ENCODE results near the gene ADCY10.

The ADCY10 gene

GRCh38 chr1:167763525-167764220 is 150.3 kb downstream of the ADCY10 start:
- FAIRE-seq: no peak
- TF ChIP-seq TAF1 (IDR thresholded peaks at IDR 0.05; ENCODE audit: borderline replicate concordance, low read depth, low read length) (no peak), POLR2A (IDR thresholded peaks at IDR 0.05; ENCODE audit: low read depth, low read length) (no peak), POLR2AphosphoS5 (IDR thresholded peaks at IDR 0.05; ENCODE audit: low read depth, low read length) (no peak)
- DNase-seq (ENCODE audit: insufficient read length): no peak

- no peak for TF ChIP-seq POLR2AphosphoS5 (IDR thresholded peaks at IDR 0.05; ENCODE audit: low read depth, low read length)
- TF ChIP-seq TAF1 (IDR thresholded peaks at IDR 0.05; ENCODE audit: borderline replicate concordance, low read depth, low read length): no peak
- TF ChIP-seq POLR2A (IDR thresholded peaks at IDR 0.05; ENCODE audit: low read depth, low read length): no peak
- DNase-seq (ENCODE audit: insufficient read length): no peak
- FAIRE-seq: no peak
Measured at GRCh38 chr1:167762061-167762746, 151.7 kb downstream of the ADCY10 start.

GRCh38 chr1:167761400-167761799 is 152.5 kb downstream of the ADCY10 start:
- FAIRE-seq (no peak), DNase-seq (ENCODE audit: insufficient read length) (no peak)
- TF ChIP-seq POLR2A (IDR thresholded peaks at IDR 0.05; ENCODE audit: low read depth, low read length) (no peak), POLR2AphosphoS5 (IDR thresholded peaks at IDR 0.05; ENCODE audit: low read depth, low read length) (no peak), TAF1 (IDR thresholded peaks at IDR 0.05; ENCODE audit: borderline replicate concordance, low read depth, low read length) (no peak)
